ENCODE data around the gene RER1.

The RER1 gene

GRCh38 chr1:2353551-2354438, 37.8 kb upstream of the RER1 start:
- no peak for DNase-seq

- no peak for DNase-seq
Observed at GRCh38 chr1:2354511-2355372, 36.9 kb upstream of the RER1 start.

GRCh38 chr1:2355373-2356261, 36.0 kb upstream of the RER1 start:
- DNase-seq = no peak

GRCh38 chr1:2356401-2356800, 35.2 kb upstream of the RER1 start:
- no peak for DNase-seq

GRCh38 chr1:2356911-2357845, 34.5 kb upstream of the RER1 start:
- DNase-seq = no peak

- no peak for DNase-seq
Observed at GRCh38 chr1:2358072-2358471, 33.6 kb upstream of the RER1 start.

- DNase-seq = no peak
Observed at GRCh38 chr1:2358651-2359640, 32.7 kb upstream of the RER1 start.

- DNase-seq = no peak
Observed at GRCh38 chr1:2360588-2361364, 30.9 kb upstream of the RER1 start.

GRCh38 chr1:2363847-2364513, 27.7 kb upstream of the RER1 start:
- no peak for DNase-seq

- no peak for DNase-seq
Observed at GRCh38 chr1:2368053-2368744, 23.4 kb upstream of the RER1 start.

GRCh38 chr1:2372551-2373490, 18.8 kb upstream of the RER1 start:
- no peak for DNase-seq

- no peak for DNase-seq
Observed at GRCh38 chr1:2373551-2374251, 17.9 kb upstream of the RER1 start.

- no peak for DNase-seq
Observed at GRCh38 chr1:2374252-2375155, 17.1 kb upstream of the RER1 start.
